SJSA1 (cell line): ENCODE data around the gene ROR1. TPM values are rescaled to one million over a fixed set of nuclear protein-coding genes. Genes with fewer than 3 reads are reported as not detected.

Experiments used
- DNase-seq, 2 experiments: peaks; one replicate each; pipeline ENCODE4 v3.0.0-alpha.2; 2015 to 2020; ENCODE audit warnings: low spot score in 2 of 2, low read depth in 1 of 2
- H3K27ac ChIP-seq: fragments of 250-450 bp; sonication (Bioruptor Pico); 2 replicates; pipeline ENCODE4 v1.5.1; 2020; ENCODE audit warnings: mild to moderate bottlenecking, moderate library complexity
- H3K27me3 ChIP-seq: fragments of 250-450 bp; sonication (Bioruptor Pico); replicated peaks from 2 replicates; pipeline ENCODE4 v1.5.1; 2020; ENCODE audit warnings: mild to moderate bottlenecking, moderate library complexity
- H3K36me3 ChIP-seq: fragments of 250-450 bp; sonication (Bioruptor Pico); 2 replicates; pipeline ENCODE4 v1.5.1; 2020; ENCODE audit warnings: mild to moderate bottlenecking
- H3K4me1 ChIP-seq: fragments of 250-450 bp; sonication (Bioruptor Pico); replicated peaks from 2 replicates; pipeline ENCODE4 v1.6.1; 2021; ENCODE audit warnings: mild to moderate bottlenecking
- H3K4me3 ChIP-seq: fragments of 250-450 bp; sonication (Bioruptor Pico); 2 replicates; pipeline ENCODE4 v1.5.1; 2020; ENCODE audit warnings: mild to moderate bottlenecking
- H3K9me3 ChIP-seq: fragments of 250-450 bp; sonication (Bioruptor Pico); replicated peaks from 2 replicates; pipeline ENCODE4 v1.5.1; 2020; ENCODE audit warnings: mild to moderate bottlenecking
- total RNA-seq: library from RNA; depleted of rRNA; stranded (reverse); fragments of >200 nt; shearing (Covaris generic); gene quantifications from 2 replicates; pipeline ENCODE4 v1.2.3, GENCODE V29; 2014

The ROR1 gene
- total RNA-seq, 1 experiment from 2014 or later: 19.7 TPM

GRCh38 chr1:63955370-63956145, 181.7 kb downstream of the ROR1 start:
- Histone ChIP-seq H3K27me3 (no peaks in the 10 kb centered on the region), H3K4me1 (no peaks in the 10 kb centered on the region), H3K36me3 (no peaks in the 10 kb centered on the region), H3K4me3 (no peak overlapping the region), H3K27ac (no peak overlapping the region), H3K9me3 (peaks cover 10% of the 10 kb centered on the region)
- DNase-seq: no peak

GRCh38 chr1:63958556-63958955, 184.7 kb downstream of the ROR1 start:
- Histone ChIP-seq H3K27ac (no peak overlapping the region), H3K27me3 (no peaks in the 10 kb centered on the region), H3K36me3 (no peaks in the 10 kb centered on the region), H3K4me3 (no peak overlapping the region), H3K4me1 (no peaks in the 10 kb centered on the region), H3K9me3 (peaks cover 10% of the 10 kb centered on the region)
- no peak for DNase-seq

DNA sequence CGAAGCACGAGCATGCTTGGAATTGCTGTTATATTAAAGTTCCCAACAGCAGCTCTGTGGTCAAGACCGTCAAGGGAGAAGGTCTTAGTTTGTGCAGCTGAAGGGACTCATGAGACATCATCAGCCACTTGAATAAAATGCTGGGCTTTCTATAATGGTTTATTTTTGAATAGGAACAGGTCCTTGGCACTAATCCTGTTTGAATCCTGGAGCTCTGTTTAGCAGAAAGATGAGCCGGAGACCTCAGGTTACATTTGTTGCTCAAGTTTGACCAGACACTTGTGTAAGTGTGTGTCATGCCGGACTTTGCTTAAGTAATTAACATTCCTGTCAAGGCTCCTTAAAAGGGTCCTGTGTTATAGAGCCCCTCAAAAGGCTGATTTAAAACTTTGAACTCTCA, 186.5 kb downstream of the ROR1 start:
- Histone ChIP-seq H3K27ac (no peak overlapping the region), H3K27me3 (no peaks in the 10 kb centered on the region), H3K4me3 (no peak overlapping the region), H3K9me3 (peaks cover 3% of the 10 kb centered on the region), H3K36me3 (no peaks in the 10 kb centered on the region), H3K4me1 (peaks cover 9% of the 10 kb centered on the region)
- DNase-seq: no peak

DNA sequence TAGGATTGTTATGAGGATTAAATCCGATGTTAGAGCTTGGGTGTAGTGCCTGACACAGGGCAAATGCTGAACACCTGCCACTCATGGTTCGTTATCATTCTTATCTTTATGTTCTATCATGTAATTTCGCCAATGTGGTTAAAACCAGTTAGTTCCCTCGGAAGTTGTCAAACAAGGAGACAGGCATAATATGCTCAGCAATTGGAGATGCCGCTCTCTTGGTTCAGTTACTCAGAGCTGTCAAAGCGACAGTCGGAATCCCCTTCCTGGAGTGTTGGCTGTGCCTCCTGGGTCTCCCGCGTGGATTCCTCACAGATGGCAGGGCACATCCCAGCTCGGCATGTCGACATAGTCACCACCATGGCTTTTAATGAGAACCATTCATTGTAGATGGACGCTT, 192.2 kb downstream of the ROR1 start:
- Histone ChIP-seq H3K4me3 (no peak overlapping the region), H3K9me3 (no peaks in the 10 kb centered on the region), H3K36me3 (no peaks in the 10 kb centered on the region), H3K27ac (no peak overlapping the region), H3K4me1 (peaks cover 9% of the 10 kb centered on the region), H3K27me3 (no peaks in the 10 kb centered on the region)
- DNase-seq: no peak

DNA sequence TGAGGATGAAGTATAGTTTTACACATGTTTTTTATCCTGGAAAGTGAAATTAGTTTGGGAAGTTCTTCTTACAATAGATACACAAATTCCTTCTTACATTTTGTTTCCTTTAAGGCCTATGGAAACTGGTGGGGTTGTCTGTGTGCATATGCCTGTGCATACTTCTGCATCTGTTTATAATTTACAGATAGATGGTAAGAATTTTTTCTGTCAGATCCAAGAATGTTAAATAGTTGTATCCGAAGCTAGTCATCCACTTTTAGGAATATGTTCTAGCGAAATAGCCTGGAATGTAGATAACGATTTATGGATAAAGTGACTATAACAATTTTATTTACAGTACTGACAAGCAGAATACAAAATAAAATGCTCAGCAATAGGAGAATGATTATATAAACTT, 194.1 kb downstream of the ROR1 start:
- Histone ChIP-seq H3K36me3 (no peaks in the 10 kb centered on the region), H3K27me3 (no peaks in the 10 kb centered on the region), H3K9me3 (no peaks in the 10 kb centered on the region), H3K4me1 (peaks cover 9% of the 10 kb centered on the region), H3K4me3 (no peak overlapping the region), H3K27ac (no peak overlapping the region)
- no peak for DNase-seq

DNA sequence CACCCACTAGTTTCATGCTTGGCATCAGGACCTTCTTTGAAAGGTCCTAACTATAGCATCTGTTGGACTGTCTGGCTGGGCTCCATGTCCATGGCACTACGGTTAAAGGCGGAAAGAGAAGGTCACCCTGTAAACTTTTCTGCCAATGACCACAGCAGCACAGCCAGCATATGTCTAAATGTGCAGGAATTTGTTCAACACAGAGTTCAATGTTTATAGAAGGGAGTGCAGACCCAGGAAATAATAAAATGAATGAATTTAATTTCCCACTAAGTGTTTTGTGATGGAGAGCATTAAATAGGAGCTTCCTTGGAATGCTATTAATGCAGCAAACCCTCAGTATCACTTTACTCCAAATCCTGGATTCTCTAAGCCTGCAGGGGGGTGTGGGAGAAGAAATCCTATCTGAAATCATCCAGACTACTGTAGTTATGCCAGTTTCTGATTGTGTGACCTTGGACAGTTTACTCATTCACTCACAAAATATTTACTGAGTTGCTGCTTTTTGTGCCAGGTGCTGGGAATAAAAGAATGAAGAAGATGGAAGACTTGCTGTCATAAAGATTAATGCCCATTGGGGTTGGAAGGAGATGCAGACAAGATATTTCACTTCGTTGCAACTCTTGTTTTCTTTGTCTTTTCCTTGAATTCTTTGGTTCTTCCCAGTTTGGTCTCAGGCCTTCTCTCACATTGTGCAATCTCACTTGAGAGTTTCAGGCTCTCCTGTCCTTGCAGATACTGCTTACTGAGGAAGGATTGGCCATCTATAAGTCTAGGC, 195.0 kb downstream of the ROR1 start:
- H3K4me1 ChIP-seq: peaks cover 9% of the 10 kb centered on the region
- no peaks in the 10 kb centered on the region for H3K36me3 ChIP-seq
- no peak for DNase-seq
- no peak overlapping the region for H3K27ac ChIP-seq
- no peaks in the 10 kb centered on the region for H3K27me3 ChIP-seq
- no peaks in the 10 kb centered on the region for H3K9me3 ChIP-seq
- no peak overlapping the region for H3K4me3 ChIP-seq

GRCh38 chr1:63969441-63969901, 195.7 kb downstream of the ROR1 start:
- no peak overlapping the region for H3K27ac ChIP-seq

GRCh38 chr1:63971557-63971956, 197.7 kb downstream of the ROR1 start:
- DNase-seq: no peak
- no peak overlapping the region for H3K4me3 ChIP-seq

More at GRCh38 chr1:63969441-63969901, 195.7 kb downstream of the ROR1 start:
- H3K4me1 ChIP-seq: peaks cover 3% of the 10 kb centered on the region
- no peak for DNase-seq
- no peak overlapping the region for H3K4me3 ChIP-seq
- H3K36me3 ChIP-seq: no peaks in the 10 kb centered on the region
- H3K27me3 ChIP-seq: no peaks in the 10 kb centered on the region
- H3K9me3 ChIP-seq: no peaks in the 10 kb centered on the region

GRCh38 chr1:63973005-63973419, 199.2 kb downstream of the ROR1 start:
- Histone ChIP-seq H3K27ac (no peak overlapping the region), H3K4me3 (no peak overlapping the region), H3K27me3 (no peaks in the 10 kb centered on the region), H3K4me1 (0 out of 2 replicates have a peak, but pooled peaks cover 7% of the 10 kb centered on the region), H3K36me3 (no peaks in the 10 kb centered on the region), H3K9me3 (0 out of 2 replicates have a peak, but pooled peaks cover 2% of the 10 kb centered on the region)
- no peak for DNase-seq

More at GRCh38 chr1:63971557-63971956, 197.7 kb downstream of the ROR1 start:
- Histone ChIP-seq H3K27ac (no peak overlapping the region), H3K4me1 (0 out of 2 replicates have a peak, but pooled peaks cover 7% of the 10 kb centered on the region), H3K36me3 (no peaks in the 10 kb centered on the region), H3K9me3 (0 out of 2 replicates have a peak, but pooled peaks cover 2% of the 10 kb centered on the region), H3K27me3 (no peaks in the 10 kb centered on the region)

GRCh38 chr1:63974966-63975365, 201.1 kb downstream of the ROR1 start:
- 0 out of 2 replicates have a peak, but pooled peaks cover 2% of the 10 kb centered on the region for H3K9me3 ChIP-seq

GRCh38 chr1:63975481-63975880, 201.7 kb downstream of the ROR1 start:
- Histone ChIP-seq H3K27ac (no peak overlapping the region), H3K4me1 (0 out of 2 replicates have a peak, but pooled peaks cover 10% of the 10 kb centered on the region), H3K36me3 (no peaks in the 10 kb centered on the region), H3K4me3 (no peak overlapping the region), H3K9me3 (0 out of 2 replicates have a peak, but pooled peaks cover 2% of the 10 kb centered on the region), H3K27me3 (no peaks in the 10 kb centered on the region)
- DNase-seq: no peak

More at GRCh38 chr1:63974966-63975365, 201.1 kb downstream of the ROR1 start:
- Histone ChIP-seq H3K27me3 (no peaks in the 10 kb centered on the region), H3K4me1 (0 out of 2 replicates have a peak, but pooled peaks cover 10% of the 10 kb centered on the region), H3K4me3 (no peak overlapping the region), H3K36me3 (no peaks in the 10 kb centered on the region), H3K27ac (no peak overlapping the region)
- DNase-seq: no peak

DNA sequence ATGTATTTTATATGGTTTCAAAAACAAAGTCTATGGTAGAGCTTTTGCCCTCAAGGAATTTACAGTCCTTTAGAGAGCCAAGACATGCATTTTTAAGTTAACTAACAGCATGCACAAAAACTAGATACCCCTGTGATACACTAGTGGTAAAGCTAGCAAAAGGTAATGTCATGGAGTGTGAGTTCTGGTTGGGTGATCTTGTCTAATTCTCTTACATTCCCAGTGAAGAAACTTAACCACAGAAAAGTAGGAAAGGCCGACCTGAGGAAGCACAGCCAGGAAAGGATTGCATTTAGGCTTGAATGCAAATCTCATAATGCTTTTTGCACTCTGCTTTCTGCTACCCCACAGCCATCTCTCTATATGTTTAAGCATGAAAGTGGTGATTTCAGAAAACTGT, 202.2 kb downstream of the ROR1 start:
- Histone ChIP-seq H3K27me3 (no peaks in the 10 kb centered on the region), H3K4me1 (0 out of 2 replicates have a peak, but pooled peaks cover 10% of the 10 kb centered on the region), H3K9me3 (0 out of 2 replicates have a peak, but pooled peaks cover 2% of the 10 kb centered on the region), H3K36me3 (no peaks in the 10 kb centered on the region), H3K4me3 (no peak overlapping the region), H3K27ac (no peak overlapping the region)
- DNase-seq: no peak

DNA sequence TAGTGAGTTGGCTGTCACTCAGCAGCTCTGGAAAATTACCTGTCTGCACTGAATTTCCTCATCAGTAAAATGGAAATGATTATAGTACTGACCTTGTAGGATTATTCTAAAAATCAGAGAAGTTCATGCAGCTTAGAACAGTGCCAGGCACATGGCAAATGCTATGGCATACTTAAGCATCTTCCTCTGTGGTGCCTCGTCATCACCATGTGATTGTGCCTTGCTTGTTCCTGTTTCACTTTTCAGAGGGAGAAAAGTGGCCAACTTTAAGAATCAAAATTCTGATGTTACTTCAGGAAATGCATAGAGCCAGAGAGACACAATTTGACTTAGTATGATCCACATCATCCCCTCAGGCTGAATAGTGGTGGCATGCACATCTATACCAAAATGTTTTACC, 203.6 kb downstream of the ROR1 start:
- H3K27ac ChIP-seq: no peak overlapping the region
- 0 out of 2 replicates have a peak, but pooled peaks cover 2% of the 10 kb centered on the region for H3K9me3 ChIP-seq
- H3K27me3 ChIP-seq: no peaks in the 10 kb centered on the region
- no peak overlapping the region for H3K4me3 ChIP-seq
- DNase-seq: no peak
- 0 out of 2 replicates have a peak, but pooled peaks cover 10% of the 10 kb centered on the region for H3K4me1 ChIP-seq
- H3K36me3 ChIP-seq: no peaks in the 10 kb centered on the region
